BLaER1 (cell line): ENCODE results near the gene ZSWIM4.
A peak's percentile ranks its signal among the peaks of the same experiment; 100 is the strongest.

Experiments used
- H3K27ac ChIP-seq: shearing (Covaris generic); formaldehyde crosslinking; 2 replicates; pipeline ENCODE4 v1.8.1; 2022
- H3K27me3 ChIP-seq: shearing (Covaris generic); formaldehyde crosslinking; 2 replicates; pipeline ENCODE4 v1.8.1; 2022
- H3K36me3 ChIP-seq: shearing (Covaris generic); formaldehyde crosslinking; 2 replicates; pipeline ENCODE4 v1.8.1; 2022
- H3K4me1 ChIP-seq: shearing (Covaris generic); formaldehyde crosslinking; 2 replicates; pipeline ENCODE4 v1.8.1; 2022
- H3K4me2 ChIP-seq: shearing (Covaris generic); formaldehyde crosslinking; 2 replicates; pipeline ENCODE4 v1.8.1; 2022
- H3K4me3 ChIP-seq: shearing (Covaris generic); formaldehyde crosslinking; 2 replicates; pipeline ENCODE4 v1.8.1; 2022
- H3K9ac ChIP-seq: shearing (Covaris generic); formaldehyde crosslinking; 2 replicates; pipeline ENCODE4 v1.8.1; 2022
- H3K9me3 ChIP-seq: shearing (Covaris generic); formaldehyde crosslinking; 2 replicates; pipeline ENCODE4 v1.8.1; 2022
- H4K20me1 ChIP-seq: shearing (Covaris generic); formaldehyde crosslinking; 2 replicates; pipeline ENCODE4 v1.8.1; 2022
- Cebpa-rat ChIP-seq: shearing (Covaris generic); IDR thresholded peaks from 2 replicates; pipeline ENCODE4 v1.8.1; 2022

The ZSWIM4 gene

GRCh38 chr19:13856497-13856896 is 61.3 kb downstream of the ZSWIM4 start:
- H3K4me2 ChIP-seq = no peak overlapping the region
- H3K36me3 ChIP-seq = no peaks in the 10 kb centered on the region
- H3K27ac ChIP-seq = no peak overlapping the region
- peaks cover 6% of the 10 kb centered on the region for H3K4me1 ChIP-seq
- TF ChIP-seq Cebpa-rat = no peak
- H3K27me3 ChIP-seq = peaks cover 6% of the 10 kb centered on the region
- H4K20me1 ChIP-seq = no peaks in the 10 kb centered on the region
- H3K9me3 ChIP-seq = no peaks in the 10 kb centered on the region
- no peak overlapping the region for H3K4me3 ChIP-seq
- H3K9ac ChIP-seq = no peak overlapping the region

- peaks cover 24% of the 10 kb centered on the region for H3K27me3 ChIP-seq
- H3K4me3 ChIP-seq = no peak overlapping the region
- H4K20me1 ChIP-seq = no peaks in the 10 kb centered on the region
- TF ChIP-seq Cebpa-rat = no peak
- no peaks in the 10 kb centered on the region for H3K36me3 ChIP-seq
- H3K27ac ChIP-seq = no peak overlapping the region
- no peak overlapping the region for H3K9ac ChIP-seq
- H3K9me3 ChIP-seq = no peaks in the 10 kb centered on the region
- no peak overlapping the region for H3K4me2 ChIP-seq
- H3K4me1 ChIP-seq = peaks cover 22% of the 10 kb centered on the region
Measured at GRCh38 chr19:13859361-13859880, 64.2 kb downstream of the ZSWIM4 start.

GRCh38 chr19:13860679-13861391 is 65.6 kb downstream of the ZSWIM4 start:
- Histone ChIP-seq H3K27ac (no peak overlapping the region), H3K4me1 (peaks cover 26% of the 10 kb centered on the region), H3K36me3 (no peaks in the 10 kb centered on the region), H3K4me3 (no peak overlapping the region), H3K9me3 (no peaks in the 10 kb centered on the region), H3K4me2 (peak overlapping the region; percentile 90), H3K9ac (0 out of 2 replicates have a peak overlapping the region, but pooled peaks have one; percentile 51), H4K20me1 (no peaks in the 10 kb centered on the region), H3K27me3 (peaks cover 35% of the 10 kb centered on the region)
- no peak for TF ChIP-seq Cebpa-rat

- H3K4me1 ChIP-seq = peaks cover 31% of the 10 kb centered on the region
- H3K36me3 ChIP-seq = no peaks in the 10 kb centered on the region
- no peaks in the 10 kb centered on the region for H3K9me3 ChIP-seq
- H3K4me3 ChIP-seq = peak overlapping the region; percentile 59; the same call in 1 of the 2 replicates
- no peaks in the 10 kb centered on the region for H4K20me1 ChIP-seq
- H3K27me3 ChIP-seq = peaks cover 40% of the 10 kb centered on the region
- no peak overlapping the region for H3K27ac ChIP-seq
- H3K9ac ChIP-seq = 0 out of 2 replicates have a peak overlapping the region, but pooled peaks have one; percentile 51
- peak overlapping the region; percentile 90 for H3K4me2 ChIP-seq
- TF ChIP-seq Cebpa-rat = no peak
Measured at GRCh38 chr19:13861392-13861713, 66.1 kb downstream of the ZSWIM4 start.

GRCh38 chr19:13861714-13862531 is 66.7 kb downstream of the ZSWIM4 start:
- no peaks in the 10 kb centered on the region for H3K36me3 ChIP-seq
- H3K9ac ChIP-seq = peak overlapping the region; percentile 51; the same call in 1 of the 2 replicates
- H3K27ac ChIP-seq = no peak overlapping the region
- H3K27me3 ChIP-seq = peaks cover 46% of the 10 kb centered on the region
- TF ChIP-seq Cebpa-rat = no peak
- peak overlapping the region; percentile 90 for H3K4me2 ChIP-seq
- H3K4me3 ChIP-seq = peak overlapping the region; percentile 59
- no peaks in the 10 kb centered on the region for H4K20me1 ChIP-seq
- H3K4me1 ChIP-seq = peaks cover 37% of the 10 kb centered on the region
- no peaks in the 10 kb centered on the region for H3K9me3 ChIP-seq

- Histone ChIP-seq H3K9me3 (no peaks in the 10 kb centered on the region), H3K4me3 (peak overlapping the region; percentile 78; the same call in 1 of the 2 replicates), H4K20me1 (no peaks in the 10 kb centered on the region), H3K36me3 (no peaks in the 10 kb centered on the region), H3K27me3 (peaks cover 63% of the 10 kb centered on the region), H3K4me2 (peak overlapping the region; percentile 71), H3K9ac (no peak overlapping the region), H3K27ac (no peak overlapping the region), H3K4me1 (peaks cover 41% of the 10 kb centered on the region)
- no peak for TF ChIP-seq Cebpa-rat
Measured at GRCh38 chr19:13864046-13864666, 68.9 kb downstream of the ZSWIM4 start.

- peak overlapping the region; percentile 78 for H3K4me3 ChIP-seq
- no peaks in the 10 kb centered on the region for H3K36me3 ChIP-seq
- H4K20me1 ChIP-seq = no peaks in the 10 kb centered on the region
- H3K9ac ChIP-seq = peak overlapping the region; percentile 80
- peaks cover 44% of the 10 kb centered on the region for H3K4me1 ChIP-seq
- no peak for TF ChIP-seq Cebpa-rat
- H3K27ac ChIP-seq = peak overlapping the region; percentile 79
- H3K4me2 ChIP-seq = peak overlapping the region; percentile 96
- H3K9me3 ChIP-seq = no peaks in the 10 kb centered on the region
- H3K27me3 ChIP-seq = peaks cover 63% of the 10 kb centered on the region
Measured at GRCh38 chr19:13864667-13865570, 69.7 kb downstream of the ZSWIM4 start.

GRCh38 chr19:13865571-13866462 is 70.6 kb downstream of the ZSWIM4 start:
- H3K27me3 ChIP-seq = peaks cover 63% of the 10 kb centered on the region
- H3K4me2 ChIP-seq = peak overlapping the region; percentile 96
- no peaks in the 10 kb centered on the region for H4K20me1 ChIP-seq
- H3K36me3 ChIP-seq = no peaks in the 10 kb centered on the region
- H3K9me3 ChIP-seq = no peaks in the 10 kb centered on the region
- peak overlapping the region; percentile 78 for H3K4me3 ChIP-seq
- peak overlapping the region; percentile 79 for H3K27ac ChIP-seq
- TF ChIP-seq Cebpa-rat = no peak
- H3K4me1 ChIP-seq = peaks cover 48% of the 10 kb centered on the region
- peak overlapping the region; percentile 80 for H3K9ac ChIP-seq
